ENCODE measurements around the gene ISG15.
"Not testable (repeated sequence)": the region's sequence is repeated elsewhere in the genome, so short reads cannot be mapped to it uniquely, and the experiment has no call there.

GRCh38 chr1:1017397-1018320, 4.4 kb downstream of the ISG15 start:
- TF ChIP-seq, protein P1, sequence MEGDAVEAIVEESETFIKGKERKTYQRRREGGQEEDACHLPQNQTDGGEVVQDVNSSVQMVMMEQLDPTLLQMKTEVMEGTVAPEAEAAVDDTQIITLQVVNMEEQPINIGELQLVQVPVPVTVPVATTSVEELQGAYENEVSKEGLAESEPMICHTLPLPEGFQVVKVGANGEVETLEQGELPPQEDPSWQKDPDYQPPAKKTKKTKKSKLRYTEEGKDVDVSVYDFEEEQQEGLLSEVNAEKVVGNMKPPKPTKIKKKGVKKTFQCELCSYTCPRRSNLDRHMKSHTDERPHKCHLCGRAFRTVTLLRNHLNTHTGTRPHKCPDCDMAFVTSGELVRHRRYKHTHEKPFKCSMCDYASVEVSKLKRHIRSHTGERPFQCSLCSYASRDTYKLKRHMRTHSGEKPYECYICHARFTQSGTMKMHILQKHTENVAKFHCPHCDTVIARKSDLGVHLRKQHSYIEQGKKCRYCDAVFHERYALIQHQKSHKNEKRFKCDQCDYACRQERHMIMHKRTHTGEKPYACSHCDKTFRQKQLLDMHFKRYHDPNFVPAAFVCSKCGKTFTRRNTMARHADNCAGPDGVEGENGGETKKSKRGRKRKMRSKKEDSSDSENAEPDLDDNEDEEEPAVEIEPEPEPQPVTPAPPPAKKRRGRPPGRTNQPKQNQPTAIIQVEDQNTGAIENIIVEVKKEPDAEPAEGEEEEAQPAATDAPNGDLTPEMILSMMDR (conservative IDR thresholded peaks at IDR 0.05) = not testable (repeated sequence)
- not testable (repeated sequence) for TF ChIP-seq ZFX (IDR thresholded peaks at IDR 0.05)

Data from C4-2B (cell line).